ENCODE results near the gene COL9A1.

Gene COL9A1

DNA sequence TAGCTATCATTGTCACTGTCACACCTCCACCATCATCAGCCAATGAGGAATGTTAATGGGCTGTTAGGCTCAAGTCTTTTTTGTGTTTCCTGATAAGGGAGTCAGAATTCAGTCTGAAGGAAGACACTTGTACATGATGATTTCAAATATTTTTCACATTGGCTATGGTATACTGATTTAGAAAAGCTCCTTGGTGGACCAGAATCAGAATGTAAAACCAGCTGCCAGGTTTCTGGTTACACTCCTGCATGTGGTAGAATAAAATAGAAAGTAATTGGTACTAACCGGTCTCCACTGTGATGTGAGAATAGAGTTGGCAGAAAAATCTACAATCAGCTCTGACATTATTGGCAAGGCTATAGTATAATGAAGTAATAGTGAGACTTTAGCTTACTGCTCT lies 10.7 kb downstream of the COL9A1 start:
- FAIRE-seq (no peak), DNase-seq (ENCODE audit: extremely low spot score, insufficient read length, low read depth) (no peak)

DNA sequence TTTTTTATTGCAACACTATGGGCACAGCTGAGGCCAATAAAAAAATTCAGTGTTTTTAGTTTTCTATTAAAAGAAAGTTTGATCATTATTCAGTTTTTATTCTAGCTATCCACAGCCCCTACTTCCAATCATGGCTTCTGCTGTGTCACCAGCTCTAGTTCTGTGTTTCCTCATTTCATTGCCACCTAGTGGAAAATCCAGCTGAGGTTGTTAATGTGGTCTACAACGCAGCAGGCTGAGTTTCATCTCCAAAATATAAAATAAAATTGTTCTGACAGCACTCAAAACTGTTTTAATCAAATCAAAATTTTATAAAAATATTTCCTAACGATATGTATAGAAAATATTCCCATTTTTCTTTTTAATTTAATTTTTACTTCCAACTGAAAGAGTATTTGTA lies 13.6 kb downstream of the COL9A1 start:
- FAIRE-seq (no peak), DNase-seq (ENCODE audit: extremely low spot score, insufficient read length, low read depth) (no peak)

DNA sequence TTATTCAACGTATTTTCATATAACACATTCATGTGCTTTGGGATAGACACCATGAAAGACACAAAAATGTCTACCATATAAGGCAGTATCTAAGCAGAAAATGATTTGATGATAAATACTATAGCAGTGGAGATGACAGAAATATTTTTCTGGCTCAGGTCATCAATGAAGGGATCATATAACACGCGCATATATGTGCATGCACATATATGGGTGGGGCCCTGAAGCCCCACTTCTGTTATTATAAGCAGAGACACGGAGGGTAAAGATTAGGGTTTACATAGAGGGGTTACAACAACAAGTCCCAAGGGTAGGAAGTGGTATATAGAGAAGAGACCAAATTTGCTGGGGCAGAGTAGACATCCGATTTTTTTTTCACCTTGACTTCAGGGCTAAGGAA lies 16.0 kb downstream of the COL9A1 start:
- no peak for FAIRE-seq
- DNase-seq (ENCODE audit: extremely low spot score, insufficient read length, low read depth): no peak

DNA sequence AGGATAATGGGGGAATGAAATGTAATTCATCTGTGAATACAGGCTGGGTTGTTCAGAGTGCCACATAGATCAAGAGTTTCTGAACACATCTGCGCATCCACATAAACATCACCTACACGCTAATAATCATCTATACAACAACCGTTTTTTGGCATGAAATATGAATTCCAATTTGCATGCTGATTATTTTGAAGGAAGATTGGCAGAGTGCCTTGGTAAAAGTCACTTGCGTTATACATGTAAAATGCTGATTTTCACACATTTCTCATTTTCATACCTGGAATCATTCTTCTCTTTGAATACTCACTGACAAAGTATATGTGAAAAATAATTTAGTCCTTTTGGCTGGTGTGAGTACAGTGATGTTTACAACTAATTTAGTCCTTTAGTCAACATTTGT lies 17.7 kb downstream of the COL9A1 start:
- DNase-seq (ENCODE audit: extremely low spot score, insufficient read length, low read depth) (no peak), FAIRE-seq (no peak)

DNA sequence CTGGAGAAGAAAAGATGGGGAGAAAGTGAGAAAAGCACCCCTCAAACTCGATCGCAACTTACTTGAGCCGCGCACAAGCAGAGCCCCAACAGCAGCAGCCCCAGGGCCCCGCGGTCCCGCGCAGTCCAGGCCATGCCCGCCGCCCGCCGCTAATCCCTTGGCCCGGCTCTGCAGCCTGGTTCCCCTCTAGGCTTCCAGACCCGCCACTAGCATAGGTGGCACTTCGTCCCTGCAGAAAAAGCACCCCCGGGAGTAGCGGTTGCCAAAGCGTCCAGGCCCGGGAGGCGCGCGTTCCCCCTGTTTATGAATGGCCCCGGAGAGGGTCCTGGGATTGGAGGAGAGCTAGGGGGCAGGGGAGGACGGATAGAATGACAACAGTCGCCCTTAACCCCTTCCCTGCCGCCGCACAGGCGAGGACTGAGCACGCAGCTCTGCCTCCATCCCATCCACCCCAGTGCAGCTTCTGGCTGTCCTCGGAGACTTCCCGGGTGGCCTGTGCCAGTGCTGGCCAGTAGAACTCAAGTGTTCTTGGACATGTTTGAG lies 19.9 kb downstream of the COL9A1 start:
- DNase-seq (ENCODE audit: extremely low spot score, insufficient read length, low read depth) (no peak), FAIRE-seq (no peak)

DNA sequence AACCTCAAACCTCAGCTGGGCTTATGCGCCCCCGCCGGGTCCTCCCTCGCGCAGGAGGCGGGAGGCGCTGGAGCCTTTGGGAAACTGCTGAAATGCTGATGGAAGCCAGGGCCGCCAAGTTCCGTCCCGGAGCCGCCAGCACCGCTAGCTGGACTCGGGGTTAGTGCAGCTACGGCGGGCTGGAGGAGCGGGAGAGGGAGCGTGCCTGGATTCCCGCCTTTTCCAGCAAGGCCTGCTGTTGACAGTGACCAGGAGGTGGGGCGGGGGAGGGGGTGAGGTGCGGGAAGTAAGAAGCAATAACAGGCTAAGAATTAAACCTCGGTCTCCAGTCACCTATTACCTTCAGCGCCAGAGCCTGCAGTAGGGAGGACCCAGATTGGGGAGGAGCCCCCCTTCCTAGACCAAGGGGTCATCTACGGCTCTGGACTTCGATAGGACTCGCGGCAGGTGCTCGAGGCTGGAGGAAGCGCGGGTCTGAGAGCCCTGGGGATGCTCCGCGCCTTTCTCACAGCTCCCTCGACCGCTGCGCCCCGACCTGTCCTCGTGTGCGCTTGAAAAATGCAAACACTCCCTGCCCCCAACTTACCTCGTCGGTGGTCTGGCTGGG lies 20.5 kb downstream of the COL9A1 start:
- no peak for FAIRE-seq
- DNase-seq (ENCODE audit: extremely low spot score, insufficient read length, low read depth): no peak

DNA sequence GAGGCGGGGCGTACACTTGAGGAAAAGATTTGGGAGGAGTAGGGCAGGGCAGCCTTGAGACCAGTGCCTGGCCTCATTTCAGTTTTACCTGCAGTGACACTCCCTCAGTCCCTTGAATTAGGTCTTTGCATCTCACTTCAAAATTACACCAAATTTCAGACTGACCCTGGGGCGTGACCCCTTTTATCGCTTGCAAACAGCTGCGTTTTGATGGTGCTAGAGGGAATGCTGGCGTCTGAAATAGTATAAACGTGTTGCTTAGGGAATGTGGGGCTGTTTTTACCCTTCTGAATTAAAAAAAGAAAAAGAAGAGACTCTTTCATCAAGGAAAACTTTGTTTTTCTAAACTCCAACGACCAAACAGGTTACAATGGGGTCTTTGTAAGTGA lies 21.0 kb downstream of the COL9A1 start:
- FAIRE-seq: no peak
- no peak for DNase-seq (ENCODE audit: extremely low spot score, insufficient read length, low read depth)

DNA sequence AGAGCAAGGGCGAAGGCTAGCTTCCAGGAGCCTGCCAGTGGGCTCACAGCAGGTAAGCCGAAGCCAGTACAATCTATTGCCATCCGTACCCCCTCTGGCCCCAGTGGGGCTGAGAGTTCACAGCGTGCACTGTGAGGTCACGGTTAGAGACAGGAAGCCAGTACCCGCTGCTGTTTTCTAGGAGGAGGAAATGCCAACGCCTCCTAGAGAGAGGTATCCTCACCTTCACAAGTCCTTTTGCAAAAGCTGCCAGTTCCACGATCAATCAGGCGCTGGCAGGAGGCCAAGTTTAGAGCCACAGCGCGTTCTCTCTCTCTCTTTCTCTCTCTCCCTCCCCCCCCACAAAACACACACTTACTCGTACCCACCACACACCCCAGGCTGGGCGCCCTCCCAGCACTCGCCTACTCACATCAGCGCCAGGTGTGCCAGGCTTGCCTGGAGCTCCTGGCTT lies 22.5 kb downstream of the COL9A1 start:
- FAIRE-seq: no peak
- DNase-seq (ENCODE audit: extremely low spot score, insufficient read length, low read depth): no peak

DNA sequence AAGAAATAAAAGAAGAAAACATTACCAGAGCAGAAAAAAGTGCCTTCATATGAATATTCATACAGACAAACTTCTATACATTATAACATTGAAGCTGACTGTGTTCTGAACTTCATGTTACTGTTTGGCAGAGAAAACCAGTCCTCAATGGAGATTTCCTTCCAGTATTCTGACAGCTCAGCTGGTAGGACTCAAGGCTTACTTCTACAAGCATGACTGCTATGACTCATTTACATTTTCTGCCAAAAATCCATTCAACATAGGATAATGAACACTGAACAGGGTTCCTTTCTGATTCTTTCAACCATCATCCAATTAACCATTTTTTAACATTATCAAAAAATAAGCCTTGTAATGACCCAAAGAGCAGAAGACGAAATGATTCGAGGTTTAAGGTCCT lies 25.4 kb downstream of the COL9A1 start:
- no peak for DNase-seq (ENCODE audit: extremely low spot score, insufficient read length, low read depth)
- FAIRE-seq: no peak

DNA sequence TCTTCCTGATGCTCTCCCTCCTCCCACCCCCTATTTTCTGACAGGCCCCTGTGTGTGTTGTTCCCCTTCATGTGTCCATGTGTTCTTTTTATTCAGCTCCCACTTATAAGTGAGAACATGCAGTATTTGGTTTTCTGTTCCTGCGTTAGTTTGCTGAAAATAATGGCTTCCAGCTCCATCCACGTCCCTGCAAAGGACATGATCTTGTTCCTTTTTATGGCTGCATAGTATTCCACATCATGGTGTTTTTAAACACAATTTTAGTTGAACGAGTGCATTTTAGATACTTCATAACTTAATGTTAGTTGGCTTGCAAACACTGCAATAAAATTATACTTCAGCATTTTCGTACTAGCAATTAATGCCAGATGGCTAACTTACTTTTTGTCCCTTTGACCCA lies 28.5 kb downstream of the COL9A1 start:
- DNase-seq (ENCODE audit: extremely low spot score, insufficient read length, low read depth): no peak
- no peak for FAIRE-seq

DNA sequence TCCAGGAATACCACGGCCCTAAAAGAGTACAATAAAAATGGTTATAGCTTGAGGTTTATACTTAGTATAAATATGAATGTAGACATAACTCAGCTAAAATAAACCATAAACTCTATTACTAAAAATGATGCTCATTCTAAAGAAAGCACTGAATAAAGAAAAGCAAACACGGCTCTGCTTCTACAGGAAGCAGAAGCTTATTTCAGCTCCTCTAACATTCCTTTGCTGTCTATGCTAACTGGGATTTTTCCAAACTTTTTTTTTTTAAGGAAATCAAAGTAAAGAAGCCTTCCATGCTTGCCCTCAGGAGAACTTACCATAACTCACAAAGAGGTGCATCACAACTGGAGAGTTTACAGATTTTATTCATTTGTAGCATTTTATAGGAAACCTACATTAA lies 30.8 kb downstream of the COL9A1 start:
- FAIRE-seq (no peak), DNase-seq (ENCODE audit: extremely low spot score, insufficient read length, low read depth) (no peak)

DNA sequence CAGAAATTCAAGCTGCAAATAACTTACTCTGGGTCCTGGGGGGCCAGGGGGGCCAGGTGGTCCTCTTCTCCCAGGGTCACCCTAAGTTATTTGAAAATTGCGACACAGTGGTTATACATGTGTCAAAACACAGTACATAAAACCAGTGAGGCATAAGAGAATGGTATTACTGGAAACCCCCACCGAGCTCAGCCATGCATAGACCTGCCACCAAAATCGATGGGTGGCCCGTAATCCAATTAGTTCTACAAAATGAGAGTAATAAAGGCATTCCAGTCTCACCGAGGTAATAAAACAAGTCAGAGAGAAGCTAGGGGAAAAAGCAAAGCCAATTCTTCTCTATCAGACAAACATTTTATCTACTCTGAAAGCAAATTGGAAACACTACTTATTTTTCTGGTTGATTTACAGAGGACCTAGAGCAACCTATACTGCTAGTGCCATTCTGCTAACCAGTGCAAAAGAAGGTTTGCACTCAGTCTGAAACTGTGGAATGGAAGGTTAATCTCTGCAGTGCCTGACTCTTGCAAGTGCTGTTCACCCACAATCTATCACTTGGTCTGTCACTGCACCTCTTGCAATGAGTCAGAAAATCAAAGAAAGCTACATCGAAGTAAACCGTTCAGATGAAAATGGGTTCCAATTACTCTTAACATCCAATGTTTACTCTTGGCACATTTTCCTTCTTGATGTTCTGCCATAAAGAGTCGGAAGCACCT lies 32.4 kb downstream of the COL9A1 start:
- FAIRE-seq (no peak), DNase-seq (ENCODE audit: extremely low spot score, insufficient read length, low read depth) (no peak)

DNA sequence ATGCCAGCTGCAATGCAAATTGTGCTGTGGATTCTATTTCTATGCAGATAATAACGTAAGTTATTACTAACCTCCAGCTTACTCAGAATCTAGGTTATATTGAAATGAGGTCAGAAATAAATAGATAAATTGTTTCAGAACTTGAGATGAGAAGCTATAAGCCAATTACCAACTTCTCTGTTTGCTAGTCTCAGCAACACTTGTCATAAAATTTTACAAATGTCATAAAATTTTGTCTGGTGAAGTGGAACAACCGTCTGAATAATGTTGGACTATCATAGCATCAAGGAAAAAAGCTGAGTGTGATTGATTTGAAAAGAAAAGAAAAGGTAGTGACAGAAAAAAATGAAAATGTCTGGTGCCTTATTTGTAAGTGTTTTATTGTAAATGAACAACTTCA lies 36.7 kb downstream of the COL9A1 start:
- no peak for DNase-seq (ENCODE audit: extremely low spot score, insufficient read length, low read depth)

DNA sequence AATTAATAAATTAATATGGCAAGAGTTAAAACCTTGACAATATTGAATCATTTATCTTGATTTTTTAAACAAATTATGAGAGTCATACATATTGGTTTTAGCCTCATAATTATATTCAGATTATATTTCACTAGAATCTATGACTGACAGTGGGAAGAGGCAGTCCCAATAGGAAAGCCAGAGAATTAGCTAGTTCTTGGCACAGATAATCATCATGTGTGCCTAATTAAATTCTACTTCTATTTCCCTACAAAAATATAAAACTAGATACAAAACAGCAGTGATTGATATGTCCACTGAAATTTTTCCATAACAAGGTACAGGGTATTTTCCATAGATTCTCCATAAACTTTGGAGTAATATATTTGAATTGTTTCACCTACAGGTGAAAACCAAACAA lies 38.6 kb downstream of the COL9A1 start:
- DNase-seq (ENCODE audit: extremely low spot score, insufficient read length, low read depth) (no peak), FAIRE-seq (no peak)

More for the DNA sequence above, 36.7 kb downstream of the COL9A1 start:
- no peak for FAIRE-seq

DNA sequence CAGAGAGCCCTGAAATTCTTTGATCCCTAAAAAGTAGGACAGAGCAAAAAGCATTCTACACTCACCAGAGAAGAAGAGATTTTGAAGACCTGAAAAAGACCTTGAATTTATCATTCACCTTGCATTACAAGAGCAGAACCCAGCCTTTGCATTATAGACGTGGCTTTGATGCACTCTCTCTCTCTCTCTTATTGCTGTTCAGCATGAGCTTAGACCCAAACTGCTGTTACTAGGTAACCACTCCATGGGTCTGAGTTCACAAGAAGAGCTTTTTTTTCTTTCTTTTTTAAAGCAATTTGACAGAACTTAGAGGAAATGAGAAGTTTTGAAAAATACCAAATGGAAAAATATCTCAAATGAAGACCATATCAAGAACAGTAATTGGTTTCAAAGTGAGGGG lies 44.4 kb downstream of the COL9A1 start:
- DNase-seq (ENCODE audit: extremely low spot score, insufficient read length, low read depth): no peak
- no peak for FAIRE-seq

DNA sequence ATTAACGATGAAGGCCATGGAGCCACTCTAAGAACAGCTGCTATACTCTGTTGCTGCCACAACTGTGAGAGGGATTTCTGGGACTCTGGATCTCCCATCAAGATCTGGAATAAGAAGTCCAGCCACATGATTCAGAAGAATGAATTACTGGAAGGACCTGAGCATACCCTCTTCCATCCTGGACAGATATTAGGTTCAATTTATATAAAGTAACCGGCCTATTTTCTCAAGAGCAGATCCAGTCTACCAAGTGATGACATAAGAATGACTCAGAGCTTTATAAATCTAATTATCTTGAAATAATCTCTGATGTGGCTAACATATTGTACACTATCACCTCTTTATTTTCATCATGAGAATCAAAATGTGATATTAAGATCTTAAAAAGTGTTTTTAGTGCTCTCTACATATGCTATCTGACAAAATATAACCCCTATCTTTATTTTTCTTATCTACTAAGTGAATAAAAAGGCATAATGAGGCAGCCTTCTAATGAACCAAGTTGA lies 45.1 kb downstream of the COL9A1 start:
- DNase-seq (ENCODE audit: extremely low spot score, insufficient read length, low read depth) (no peak), FAIRE-seq (no peak)

DNA sequence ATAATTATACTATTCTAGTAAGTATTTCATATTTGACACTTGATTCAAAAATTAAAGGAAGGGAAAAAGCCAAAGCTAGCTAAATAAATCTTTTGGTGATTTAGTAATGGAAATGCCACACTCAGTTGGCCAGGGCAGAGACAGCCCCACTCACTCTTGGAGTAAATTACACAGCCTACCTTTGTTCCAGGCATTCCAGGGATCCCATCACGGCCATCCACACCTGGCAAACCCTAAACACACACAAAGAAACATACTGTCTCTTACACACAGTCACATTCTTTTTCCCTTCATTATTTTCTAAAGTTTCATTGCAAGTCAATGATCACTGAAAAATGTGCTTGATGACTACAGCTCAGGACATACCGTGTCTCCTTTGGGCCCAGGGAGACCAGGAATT lies 48.1 kb downstream of the COL9A1 start:
- DNase-seq (ENCODE audit: extremely low spot score, insufficient read length, low read depth) (no peak), FAIRE-seq (no peak)

DNA sequence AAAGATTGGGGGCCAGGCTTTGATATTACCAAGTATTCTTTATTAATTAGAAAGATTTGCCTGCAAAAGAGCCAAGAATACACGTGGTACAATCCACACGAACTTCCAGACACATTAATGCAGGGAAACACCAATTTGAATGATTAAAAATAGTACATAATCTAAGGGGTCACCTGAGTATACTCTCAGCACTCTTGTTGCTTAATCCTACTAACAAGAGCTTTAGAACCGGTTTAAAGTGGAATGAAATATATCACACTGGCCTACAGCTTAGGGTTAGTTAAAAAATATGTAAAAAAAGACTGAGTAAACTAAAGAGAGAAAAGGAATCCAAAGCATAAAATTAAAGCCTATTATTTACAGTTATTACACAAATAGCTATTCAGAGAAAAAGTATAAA lies 49.0 kb downstream of the COL9A1 start:
- FAIRE-seq (no peak), DNase-seq (ENCODE audit: extremely low spot score, insufficient read length, low read depth) (no peak)

DNA sequence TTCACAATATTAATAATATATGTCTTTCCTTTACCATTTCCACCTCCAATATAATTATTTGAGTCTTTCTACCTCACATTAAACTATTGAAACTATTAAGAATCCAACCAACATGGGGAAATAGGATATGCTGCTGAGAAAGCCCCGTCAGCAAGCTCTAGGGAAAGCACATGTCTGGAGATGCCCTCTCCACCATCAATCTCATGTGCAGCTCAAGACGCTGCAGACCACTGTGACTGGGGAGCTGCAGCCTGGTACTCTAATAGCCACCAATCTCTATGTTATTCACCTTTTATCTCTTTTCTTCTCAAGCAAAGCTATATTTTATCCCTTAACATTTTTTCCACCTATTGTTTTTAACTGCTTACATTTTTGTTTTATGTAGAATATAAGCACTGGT lies 50.3 kb downstream of the COL9A1 start:
- FAIRE-seq (no peak), DNase-seq (ENCODE audit: extremely low spot score, insufficient read length, low read depth) (no peak)

DNA sequence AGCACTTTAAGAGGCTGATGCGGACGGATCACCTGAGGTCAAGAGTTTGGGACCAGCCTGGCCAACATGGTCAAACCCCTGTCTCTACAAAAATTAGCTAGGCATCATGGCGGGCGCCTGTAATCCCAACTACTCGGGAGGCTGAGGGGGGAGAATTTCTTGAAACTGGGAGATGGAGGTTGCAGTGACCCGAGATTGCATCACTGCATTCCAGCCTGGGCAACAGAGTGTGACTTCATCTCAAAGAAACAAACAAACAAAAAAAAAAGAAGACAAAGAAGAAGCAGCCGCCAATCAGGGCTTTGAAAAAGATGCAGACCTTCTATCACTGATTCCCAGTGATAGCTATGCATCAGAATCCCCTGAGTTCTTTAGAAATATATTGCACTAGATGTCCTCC lies 56.8 kb downstream of the COL9A1 start:
- DNase-seq (ENCODE audit: extremely low spot score, insufficient read length, low read depth): no peak

DNA sequence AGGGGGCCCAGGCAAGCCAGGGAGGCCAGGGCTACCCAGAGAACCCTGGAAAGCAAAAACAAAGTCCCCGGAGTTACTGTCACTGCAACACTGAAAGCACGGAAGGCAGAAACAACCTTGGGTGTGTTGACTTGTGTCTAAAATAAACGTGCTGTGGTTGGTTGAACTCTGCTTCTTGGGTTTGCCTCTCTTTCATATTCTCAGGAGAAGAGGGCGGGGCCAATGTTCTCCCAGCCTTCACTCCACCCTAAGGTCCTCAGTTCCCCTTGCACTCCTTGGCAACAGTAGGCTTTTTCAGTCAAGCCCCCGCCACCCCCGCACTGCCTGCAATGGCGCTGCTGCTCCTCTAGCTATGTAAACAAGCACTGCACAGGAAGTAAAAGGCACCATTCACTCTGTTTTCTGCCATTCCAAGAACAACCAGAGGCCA lies 60.9 kb downstream of the COL9A1 start:
- FAIRE-seq: no peak
- no peak for DNase-seq (ENCODE audit: extremely low spot score, insufficient read length, low read depth)

More for the DNA sequence above, 56.8 kb downstream of the COL9A1 start:
- no peak for FAIRE-seq

DNA sequence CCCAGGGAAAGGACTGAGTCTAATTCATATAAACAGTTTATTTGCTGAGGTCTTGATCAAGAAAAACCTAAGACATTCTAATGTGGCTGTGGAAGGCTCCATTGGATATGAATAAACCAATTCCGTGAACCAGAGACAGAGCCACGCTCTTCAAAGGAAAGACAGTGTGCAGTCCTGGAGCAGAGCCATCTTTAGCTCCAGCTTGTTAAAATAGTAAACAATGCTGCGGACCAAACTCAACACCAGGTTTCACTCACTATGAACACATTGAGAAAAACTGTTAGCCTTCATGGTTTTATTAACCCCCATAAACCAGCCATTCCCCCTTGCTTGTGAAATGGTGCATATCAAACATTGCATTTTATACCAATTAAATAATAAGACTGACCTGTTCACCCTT lies 61.9 kb downstream of the COL9A1 start:
- DNase-seq (ENCODE audit: extremely low spot score, insufficient read length, low read depth): no peak
- no peak for FAIRE-seq

Data from GM18507 (cell line).